Measurements from ENCODE around the gene CCL23. TPM values are rescaled to one million over a fixed set of nuclear protein-coding genes. Genes with fewer than 3 reads are reported as not detected.
A peak's percentile ranks its signal among the peaks of the same experiment; 100 is the strongest.

The CCL23 gene
- total and polyA plus RNA-seq, 7 donors, result 0.18 to 0.47 (median 0.38) TPM; not detected in 4

GRCh38 chr17:36011201-36011600 is 6.6 kb downstream of the CCL23 start:
- no peak for DNase-seq
- Histone ChIP-seq H3K36me3 (ENCODE audit: insufficient read depth in 1 of 2, low read depth in 1 of 2) (no peaks in the 10 kb centered on the region), H3K4me1 (no peaks in the 10 kb centered on the region), H3K9me3 (no peaks in the 10 kb centered on the region), H3K27me3 (ENCODE audit: insufficient read depth in 3 of 3, low read length in 2 of 3) (no peaks in the 10 kb centered on the region), H3K27ac (no peak overlapping the region), H3K4me3 (no peak overlapping the region)
- ATAC-seq, result no peak
- no peak for TF ChIP-seq CTCF (IDR thresholded peaks at IDR 0.05)
- WGBS, 3 donors, result 71 to 75% (median 74%) methylated on average over 2 of the region's 2 CpGs
- intact Hi-C loops (cut with DNase I), result no loop called here

- intact Hi-C loops (cut with DNase I), result no loop called here
- peak; percentile 19 for TF ChIP-seq CTCF (IDR thresholded peaks at IDR 0.05)
- DNase-seq (no peak), ATAC-seq (no peak)
- Histone ChIP-seq H3K4me3 (no peak overlapping the region), H3K27ac (no peak overlapping the region), H3K36me3 (ENCODE audit: insufficient read depth in 1 of 2, low read depth in 1 of 2) (no peaks in the 10 kb centered on the region), H3K4me1 (no peaks in the 10 kb centered on the region), H3K27me3 (ENCODE audit: insufficient read depth in 3 of 3, low read length in 2 of 3) (no peaks in the 10 kb centered on the region), H3K9me3 (no peaks in the 10 kb centered on the region)
- 76 to 83% (median 80%) methylated on average over 14 of the region's 14 CpGs for WGBS, 3 donors
Observed at GRCh38 chr17:36008998-36009665, 8.6 kb downstream of the CCL23 start.

GRCh38 chr17:36004594-36005108 is 13.1 kb downstream of the CCL23 start:
- Histone ChIP-seq H3K4me3 (no peak overlapping the region), H3K27me3 (ENCODE audit: insufficient read depth in 3 of 3, low read length in 2 of 3) (no peaks in the 10 kb centered on the region), H3K9me3 (no peaks in the 10 kb centered on the region), H3K4me1 (no peaks in the 10 kb centered on the region), H3K27ac (no peak overlapping the region), H3K36me3 (ENCODE audit: insufficient read depth in 1 of 2, low read depth in 1 of 2) (no peaks in the 10 kb centered on the region)
- no peak for TF ChIP-seq CTCF (IDR thresholded peaks at IDR 0.05)
- intact Hi-C loops (cut with DNase I), result no loop called here
- ATAC-seq (no peak), DNase-seq (no peak)
- 28 to 32% (median 32%) methylated on average over 4 of the region's 4 CpGs for WGBS, 3 donors

- DNase-seq (no peak), ATAC-seq (no peak)
- Histone ChIP-seq H3K27ac (no peak overlapping the region), H3K36me3 (ENCODE audit: insufficient read depth in 1 of 2, low read depth in 1 of 2) (no peaks in the 10 kb centered on the region), H3K4me1 (no peaks in the 10 kb centered on the region), H3K4me3 (no peak overlapping the region), H3K9me3 (no peaks in the 10 kb centered on the region), H3K27me3 (ENCODE audit: insufficient read depth in 3 of 3, low read length in 2 of 3) (no peaks in the 10 kb centered on the region)
- 79 to 85% (median 84%) methylated on average over 7 of the region's 7 CpGs for WGBS, 3 donors
- TF ChIP-seq CTCF (IDR thresholded peaks at IDR 0.05), result no peak
- intact Hi-C loops (cut with DNase I), result no loop called here
Observed at GRCh38 chr17:36002631-36003030, 15.1 kb downstream of the CCL23 start.
